DMS153 (cell line): ENCODE measurements around the gene PFDN1.
A peak's percentile ranks its signal among the peaks of the same experiment; 100 is the strongest.

ENCODE experiments used
- DNase-seq: peaks from one replicate; lab custom pipeline; 2025; lab: John Stamatoyannopoulos, UW

PFDN1 gene

GRCh38 chr5:140296289-140296688 lies 6.6 kb downstream of the PFDN1 start:
- DNase-seq, result no peak

DNA sequence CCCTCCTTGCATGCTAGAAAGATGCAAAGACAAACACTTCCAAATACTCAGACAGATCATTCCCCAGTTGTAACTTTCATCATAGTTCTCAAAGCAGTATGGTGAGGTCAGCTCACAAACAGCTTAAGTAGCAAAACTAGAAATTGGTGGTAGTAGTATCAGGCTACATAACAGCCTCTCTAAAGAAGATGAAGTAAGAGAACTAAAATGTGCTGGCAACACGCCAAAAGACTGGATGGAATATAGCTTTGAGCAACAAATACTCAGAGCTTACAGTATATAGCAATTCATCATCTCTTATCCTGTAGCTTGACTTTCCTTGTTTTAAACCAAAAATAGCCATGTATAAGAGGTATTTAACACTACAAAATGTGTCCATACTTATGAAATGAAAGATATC lies 7.5 kb downstream of the PFDN1 start:
- DNase-seq, result no peak

DNA sequence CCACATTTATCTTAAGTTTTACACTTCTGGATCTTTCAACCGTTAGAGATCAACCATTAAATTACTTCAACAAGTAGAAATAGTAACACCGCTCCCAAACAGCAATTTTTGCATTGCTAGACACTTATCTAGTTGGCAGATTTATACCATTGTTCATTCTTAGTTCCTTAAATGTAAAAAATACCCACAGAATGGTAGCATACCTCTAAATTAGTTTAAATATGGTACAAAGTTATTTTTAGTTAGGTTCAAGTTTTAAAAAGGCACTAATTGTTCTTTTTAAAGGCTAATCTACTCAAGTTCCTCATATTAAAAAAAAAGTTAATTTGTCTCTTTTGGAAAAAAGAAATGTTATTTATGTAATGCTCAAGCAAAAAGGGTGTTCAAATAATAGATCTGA lies 8.1 kb downstream of the PFDN1 start:
- no peak for DNase-seq

GRCh38 chr5:140293849-140294100 lies 9.1 kb downstream of the PFDN1 start:
- DNase-seq, result no peak

DNA sequence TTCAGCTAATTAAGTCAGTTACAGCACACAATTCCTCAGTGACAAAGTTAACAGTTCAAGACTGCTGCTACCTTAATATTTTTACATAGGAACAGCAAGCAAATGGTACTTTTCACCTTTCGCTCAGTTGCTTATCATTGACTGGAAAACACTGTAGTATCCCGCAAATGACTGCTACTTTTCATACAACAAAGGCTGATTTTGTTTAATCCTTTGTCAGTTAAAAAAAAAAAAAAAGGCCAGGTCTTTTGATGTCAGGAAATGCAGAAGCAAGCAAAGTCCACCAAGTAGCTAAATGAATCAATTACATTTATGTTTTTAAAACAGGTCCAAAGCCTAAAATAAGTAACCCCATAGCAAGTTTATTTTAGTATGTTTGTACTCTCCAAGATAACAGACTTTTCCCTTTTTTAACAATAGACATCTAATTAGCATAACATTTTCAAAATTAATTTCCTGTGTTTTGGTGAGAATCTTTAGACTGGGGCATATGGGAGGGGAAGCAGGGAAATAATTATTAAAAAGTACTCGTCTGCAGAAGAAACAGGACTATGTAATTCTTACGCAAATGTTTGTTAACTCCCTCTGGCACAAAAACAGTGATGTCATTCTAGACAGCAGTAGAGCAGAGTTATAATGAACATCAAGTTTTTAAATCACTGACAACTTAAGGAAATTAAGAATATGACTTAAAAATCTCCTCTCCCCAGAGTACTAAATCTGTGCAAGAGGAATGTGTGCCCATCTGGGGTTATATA lies 9.6 kb downstream of the PFDN1 start:
- no peak for DNase-seq

DNA sequence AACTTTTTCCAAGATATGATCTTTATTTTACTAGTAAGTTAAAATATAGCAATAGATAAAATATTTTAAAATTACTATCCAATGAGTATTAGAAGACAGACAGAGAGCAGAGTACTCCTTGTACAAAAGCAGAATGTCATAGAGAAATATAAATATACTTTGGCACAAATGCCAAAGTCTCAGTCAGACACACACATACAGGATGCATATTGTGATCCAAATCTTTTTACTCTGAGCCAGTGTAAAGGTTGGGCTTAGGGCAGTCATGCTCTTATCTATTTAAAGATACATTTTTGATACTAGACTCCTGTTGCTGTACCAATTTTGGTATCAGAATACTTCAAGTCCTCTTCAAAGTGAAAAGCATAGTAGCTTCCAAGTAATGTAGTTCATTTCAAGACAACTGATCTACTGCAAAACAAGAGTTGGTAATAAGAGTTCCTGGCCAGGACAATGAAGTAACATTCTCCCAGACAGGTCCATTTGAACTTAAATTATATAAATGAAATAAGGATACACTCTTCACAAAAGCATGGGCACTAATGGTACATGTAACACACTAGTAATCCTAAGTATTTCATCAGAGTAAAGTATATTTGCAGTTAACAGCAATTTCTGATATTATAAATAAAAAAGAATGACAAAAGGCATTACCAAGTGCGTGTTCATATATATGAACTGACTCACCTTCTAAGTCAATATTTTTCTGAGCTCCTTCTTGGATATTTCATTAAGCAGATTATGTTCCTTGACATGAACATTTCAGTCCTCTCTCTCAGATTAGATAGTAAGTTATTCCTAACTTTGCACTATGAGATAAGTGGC lies 10.5 kb downstream of the PFDN1 start:
- no peak for DNase-seq

DNA sequence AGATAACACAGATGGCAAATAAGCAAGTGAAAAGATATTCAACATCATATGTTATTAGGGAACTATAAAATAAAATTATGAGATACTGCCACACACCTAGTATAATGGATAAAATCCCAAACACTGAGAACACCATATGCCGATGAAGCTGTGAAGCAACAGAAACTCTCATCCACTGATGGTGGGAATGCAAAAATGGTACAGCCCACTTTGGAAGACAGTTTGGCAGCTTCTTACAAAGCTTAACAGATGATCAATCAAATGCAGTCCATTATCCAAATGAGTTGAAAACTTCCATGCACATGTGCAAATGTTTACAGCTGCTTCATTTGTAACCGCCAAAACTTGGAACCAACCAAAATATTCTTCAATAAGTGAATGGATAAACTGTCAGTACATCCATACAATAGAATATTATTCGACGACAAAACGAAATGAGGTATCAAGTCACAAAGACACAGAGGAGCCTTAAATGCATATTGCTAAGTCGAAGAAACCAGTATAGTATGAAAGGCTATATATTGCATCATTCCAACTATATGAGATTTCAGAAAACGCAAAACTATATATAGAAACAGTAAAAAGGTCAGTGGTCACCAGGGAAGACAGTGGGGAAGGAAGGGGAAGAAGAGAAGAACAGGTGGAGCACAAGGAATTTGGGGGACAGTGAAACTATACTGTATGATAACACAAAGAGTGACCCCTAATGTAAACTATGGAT lies 14.9 kb downstream of the PFDN1 start:
- DNase-seq, result no peak

GRCh38 chr5:140286424-140286823 lies 16.5 kb downstream of the PFDN1 start:
- no peak for DNase-seq

DNA sequence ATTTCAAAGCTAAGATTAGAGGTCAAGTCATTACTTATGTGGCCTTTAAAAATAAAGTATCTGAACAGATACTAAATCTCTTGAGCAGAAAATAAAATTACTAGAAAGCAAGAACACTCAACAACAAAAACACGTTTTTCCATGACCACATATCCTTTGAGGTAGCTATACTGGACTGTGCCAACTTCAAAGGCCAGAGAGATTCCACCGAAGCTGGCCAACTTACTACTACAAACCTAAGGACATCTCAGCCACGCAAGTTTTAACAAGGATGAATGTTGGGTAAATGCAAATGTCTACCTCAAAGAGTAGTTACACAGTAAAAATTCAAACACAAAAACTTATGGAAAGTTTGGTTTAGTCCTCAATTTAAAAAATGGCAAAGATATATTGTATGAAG lies 18.9 kb downstream of the PFDN1 start:
- no peak for DNase-seq

GRCh38 chr5:140282266-140282665 lies 20.6 kb downstream of the PFDN1 start:
- DNase-seq, result no peak

DNA sequence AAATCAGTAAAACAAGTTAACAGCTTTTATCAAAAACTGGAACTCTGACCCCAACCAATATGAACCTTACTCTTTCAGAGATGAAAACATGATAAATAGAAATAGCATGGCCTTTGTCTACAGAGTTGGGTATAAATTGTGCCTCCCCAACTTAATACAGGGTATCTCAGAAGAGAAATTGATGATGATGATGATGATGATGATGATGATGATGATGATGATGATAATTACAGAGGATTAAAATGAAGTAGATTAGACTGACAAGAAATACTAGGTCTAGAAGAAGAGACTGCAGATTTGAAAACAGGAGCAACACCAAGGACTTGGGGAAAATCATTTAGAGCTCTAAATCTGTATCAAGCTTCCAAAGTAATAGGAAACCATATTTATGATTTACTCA lies 27.1 kb downstream of the PFDN1 start:
- DNase-seq, result no peak

DNA sequence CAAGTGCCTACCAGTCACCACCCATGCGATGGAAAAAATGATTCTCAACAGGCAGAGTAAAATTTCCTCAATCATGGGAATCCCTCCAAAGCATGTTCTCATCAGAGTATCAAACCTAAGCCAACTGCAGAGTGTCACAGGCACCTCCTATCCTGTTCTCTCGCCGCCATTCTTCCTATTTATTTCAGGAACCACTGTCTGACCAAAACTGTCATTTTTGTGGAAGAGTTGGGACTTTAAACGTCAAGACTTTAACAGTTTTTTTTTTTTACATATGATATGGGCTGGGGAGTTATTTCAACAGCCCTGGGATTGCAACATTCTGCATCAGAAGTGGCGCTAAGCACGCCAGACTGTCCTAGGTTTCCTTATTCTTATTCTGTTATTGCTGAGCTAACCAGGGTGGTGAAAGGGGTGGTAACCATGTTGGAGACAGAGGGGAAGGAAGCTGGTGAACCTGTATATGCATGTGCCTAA lies 29.5 kb downstream of the PFDN1 start:
- DNase-seq, result no peak

DNA sequence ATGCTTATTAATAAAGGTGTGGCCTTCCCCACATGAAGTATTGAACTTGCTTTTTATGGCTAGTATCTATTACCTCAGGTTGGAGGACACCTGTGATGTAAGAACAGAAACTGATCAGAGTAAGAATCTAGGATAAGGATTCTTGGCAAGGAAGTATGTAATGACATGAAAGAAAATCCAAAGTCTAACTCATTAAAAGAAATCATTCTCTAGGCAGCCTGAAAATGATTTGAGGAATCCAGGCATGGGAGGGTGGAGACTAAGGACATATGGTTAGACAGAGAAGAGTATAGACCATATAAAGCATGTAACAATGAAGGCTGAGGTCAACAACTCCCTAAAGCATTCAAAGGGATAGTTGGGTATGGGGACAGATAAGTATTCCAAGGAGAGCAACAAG lies 32.9 kb downstream of the PFDN1 start:
- no peak for DNase-seq

GRCh38 chr5:140267559-140268018 lies 35.3 kb downstream of the PFDN1 start:
- no peak for DNase-seq

DNA sequence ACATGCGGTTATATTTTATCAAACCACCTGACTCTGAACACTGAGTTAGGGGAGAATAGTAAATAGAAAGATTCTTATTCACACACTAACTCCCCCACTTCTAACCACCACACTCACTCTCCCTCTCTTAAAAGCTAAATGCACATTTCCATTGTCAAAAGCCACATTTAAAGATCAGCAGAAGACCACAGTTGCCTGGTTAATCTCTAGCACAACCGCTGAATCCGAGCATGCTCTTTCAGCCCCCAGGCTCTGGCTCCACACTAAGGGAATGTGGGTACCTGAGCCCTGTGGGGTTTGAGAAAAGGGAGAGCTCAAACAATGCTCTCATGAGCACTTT lies 35.7 kb downstream of the PFDN1 start:
- no peak for DNase-seq

GRCh38 chr5:140266471-140267200 lies 36.3 kb downstream of the PFDN1 start:
- DNase-seq, result no peak

DNA sequence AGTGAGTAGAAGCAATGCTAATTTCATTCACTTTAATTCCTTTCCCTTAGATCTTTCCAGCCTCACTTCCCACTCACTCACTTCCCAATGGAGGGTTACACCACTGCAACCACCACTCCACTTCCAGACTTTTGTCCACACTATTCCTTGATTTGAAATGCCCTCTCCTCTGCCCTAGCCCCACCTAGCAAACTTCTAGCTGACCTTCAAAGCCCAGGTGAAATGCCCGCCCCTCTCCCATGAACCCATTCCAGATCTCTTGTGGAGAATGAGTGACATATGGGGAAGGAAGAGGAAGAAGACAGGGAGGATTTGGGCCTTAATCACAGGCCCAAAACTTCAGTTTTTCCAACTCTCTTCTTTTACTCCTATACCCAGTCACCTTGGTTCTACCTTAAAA lies 37.1 kb downstream of the PFDN1 start:
- no peak for DNase-seq

DNA sequence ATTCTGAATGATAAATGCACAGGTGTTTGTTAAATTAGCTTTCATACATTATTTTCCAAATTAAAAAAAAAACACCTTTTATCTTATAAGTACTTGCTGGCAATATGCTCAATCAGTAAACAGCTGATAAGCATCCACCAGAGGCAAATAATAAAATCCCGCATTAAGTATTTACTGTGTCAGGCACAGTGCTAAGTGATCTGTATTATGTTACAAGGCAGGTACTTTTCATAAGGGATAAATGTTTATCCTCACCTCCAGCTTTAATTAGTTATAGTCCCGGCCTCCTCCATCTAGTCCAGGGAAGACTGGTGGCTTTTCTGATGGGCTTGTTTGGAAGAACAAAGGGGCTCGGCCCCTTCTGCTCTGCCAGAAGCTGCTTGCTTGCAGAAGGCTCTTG lies 40.1 kb downstream of the PFDN1 start:
- DNase-seq, result peak; percentile 9

- no peak for DNase-seq
Measured at GRCh38 chr5:140262221-140262620, 40.7 kb downstream of the PFDN1 start.

DNA sequence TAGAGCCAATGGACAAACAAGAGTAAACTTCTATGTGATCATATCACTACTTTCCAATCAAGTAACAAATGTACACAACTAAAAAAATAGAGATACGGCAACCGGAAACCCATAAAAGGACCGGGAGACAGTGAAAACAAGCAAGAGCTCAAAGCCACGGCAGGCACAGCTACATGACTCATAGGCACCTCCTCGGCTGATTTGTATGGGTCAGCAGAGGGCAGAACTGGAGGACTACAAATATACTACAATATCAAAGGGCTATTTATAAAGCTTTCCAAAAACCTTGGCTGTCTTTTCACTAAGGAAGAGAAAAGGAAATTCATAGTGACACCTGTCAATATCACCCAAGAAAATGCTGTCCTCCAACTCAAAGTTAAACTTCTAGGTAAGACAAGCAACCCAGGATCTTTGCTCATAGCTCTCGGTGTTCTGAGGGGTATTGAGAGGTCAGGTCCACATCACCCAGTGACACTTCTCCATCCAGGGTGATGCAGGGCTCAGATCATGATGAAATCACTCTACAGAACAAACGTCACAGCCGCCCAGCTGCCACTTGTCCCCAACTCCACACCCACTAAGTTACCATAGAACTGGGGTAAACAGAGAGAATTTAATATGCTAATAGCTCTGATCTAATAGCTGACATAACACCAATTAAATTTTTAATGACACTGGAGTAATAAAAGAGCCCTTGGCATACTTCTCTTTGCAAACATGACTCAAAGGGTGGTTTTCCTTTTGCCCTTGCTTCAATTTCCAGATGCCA lies 41.3 kb downstream of the PFDN1 start:
- DNase-seq, result peak; percentile 43

- no peak for DNase-seq
Measured at GRCh38 chr5:140260089-140260656, 42.7 kb downstream of the PFDN1 start.
